ENCODE results near the gene RNF227. TPM values are rescaled to one million over a fixed set of nuclear protein-coding genes. Genes with fewer than 3 reads are reported as not detected.
A peak's percentile ranks its signal among the peaks of the same experiment; 100 is the strongest.

Gene RNF227
- total and polyA plus RNA-seq, 2 of the 13 experiments (the other 11 are each of a cell fraction or from before 2014, with no cell fraction given), result 0.20 to 0.79 TPM

DNA sequence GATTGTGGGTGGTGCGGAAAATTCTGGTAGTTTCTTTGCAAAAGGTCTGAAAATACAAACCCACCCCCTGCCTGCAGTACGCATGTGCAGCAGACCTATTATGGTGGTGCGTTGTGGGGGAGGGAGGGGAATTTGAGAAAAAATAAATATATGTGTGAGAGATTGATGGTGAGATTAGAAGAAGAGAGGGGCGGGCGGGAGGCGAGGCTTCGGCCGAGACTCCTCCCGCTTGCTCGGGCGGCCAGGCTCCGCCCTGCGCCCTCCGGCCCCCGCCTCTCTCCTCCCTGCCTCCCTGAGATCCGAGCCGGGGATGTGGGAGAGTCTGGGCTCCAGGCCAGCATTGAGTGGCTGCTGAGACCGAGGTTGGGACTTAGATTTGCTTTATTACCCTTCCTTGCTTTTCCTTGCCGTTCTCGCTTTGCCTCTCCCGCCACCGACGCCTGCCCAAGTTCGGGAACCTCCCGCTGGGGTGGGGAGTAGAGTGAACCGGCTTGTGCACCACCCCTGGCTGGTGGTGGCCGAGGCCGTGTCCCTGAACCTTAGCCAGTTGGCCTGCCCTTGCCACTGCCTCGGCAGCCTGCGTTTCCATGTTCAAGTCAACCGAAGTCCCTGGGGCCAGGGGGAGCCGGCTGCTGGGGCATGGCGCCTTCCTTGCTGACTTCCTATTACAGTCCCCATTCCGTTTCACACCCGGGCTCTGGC is 28.5 kb downstream of the RNF227 start (continued):
- TF ChIP-seq ZNF407 (CRISPR knock-in tag; IDR thresholded peaks at IDR 0.05; ENCODE audit: not compliant biosample characterization) (no peak), ZNF274 (CRISPR knock-in tag; IDR thresholded peaks at IDR 0.05) (no peak; the same call in 1 of the 2 replicates), YEATS4 (CRISPR knock-in tag; IDR thresholded peaks at IDR 0.05; ENCODE audit: borderline replicate concordance) (no peak), ZSCAN22 (CRISPR knock-in tag; IDR thresholded peaks at IDR 0.05) (no peak), ZBTB20 (CRISPR knock-in tag; IDR thresholded peaks at IDR 0.05; ENCODE audit: borderline replicate concordance, low read depth) (no peak), EHMT2 (IDR thresholded peaks at IDR 0.05; ENCODE audit: borderline replicate concordance, low read depth, low read length) (no peak), ZNF672 (CRISPR knock-in tag; IDR thresholded peaks at IDR 0.05) (no peak), STAT5B (CRISPR knock-in tag; IDR thresholded peaks at IDR 0.05) (peak; percentile 7; the same call in 1 of the 2 replicates), ZFP36L1 (CRISPR knock-in tag; IDR thresholded peaks at IDR 0.05) (no peak), MAFG (CRISPR knock-in tag; IDR thresholded peaks at IDR 0.05) (no peak), HOXA5 (CRISPR knock-in tag; IDR thresholded peaks at IDR 0.05) (no peak), ZNF614 (CRISPR knock-in tag; IDR thresholded peaks at IDR 0.05; ENCODE audit: borderline replicate concordance) (0 out of 2 replicates have a peak, but pooled peaks have one; percentile 24)
- TF ChIP-seq, protein P1, sequence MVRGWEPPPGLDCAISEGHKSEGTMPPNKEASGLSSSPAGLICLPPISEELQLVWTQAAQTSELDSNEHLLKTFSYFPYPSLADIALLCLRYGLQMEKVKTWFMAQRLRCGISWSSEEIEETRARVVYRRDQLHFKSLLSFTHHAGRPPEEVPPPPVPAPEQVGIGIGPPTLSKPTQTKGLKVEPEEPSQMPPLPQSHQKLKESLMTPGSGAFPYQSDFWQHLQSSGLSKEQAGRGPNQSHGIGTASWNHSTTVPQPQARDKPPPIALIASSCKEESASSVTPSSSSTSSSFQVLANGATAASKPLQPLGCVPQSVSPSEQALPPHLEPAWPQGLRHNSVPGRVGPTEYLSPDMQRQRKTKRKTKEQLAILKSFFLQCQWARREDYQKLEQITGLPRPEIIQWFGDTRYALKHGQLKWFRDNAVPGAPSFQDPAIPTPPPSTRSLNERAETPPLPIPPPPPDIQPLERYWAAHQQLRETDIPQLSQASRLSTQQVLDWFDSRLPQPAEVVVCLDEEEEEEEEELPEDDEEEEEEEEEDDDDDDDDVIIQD (CRISPR knock-in tag; IDR thresholded peaks at IDR 0.05; ENCODE audit: low read depth), result no peak
- TF ChIP-seq, protein P2, sequence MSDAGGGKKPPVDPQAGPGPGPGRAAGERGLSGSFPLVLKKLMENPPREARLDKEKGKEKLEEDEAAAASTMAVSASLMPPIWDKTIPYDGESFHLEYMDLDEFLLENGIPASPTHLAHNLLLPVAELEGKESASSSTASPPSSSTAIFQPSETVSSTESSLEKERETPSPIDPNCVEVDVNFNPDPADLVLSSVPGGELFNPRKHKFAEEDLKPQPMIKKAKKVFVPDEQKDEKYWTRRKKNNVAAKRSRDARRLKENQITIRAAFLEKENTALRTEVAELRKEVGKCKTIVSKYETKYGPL (CRISPR knock-in tag; IDR thresholded peaks at IDR 0.05), result no peak
- TF ChIP-seq, protein P3, sequence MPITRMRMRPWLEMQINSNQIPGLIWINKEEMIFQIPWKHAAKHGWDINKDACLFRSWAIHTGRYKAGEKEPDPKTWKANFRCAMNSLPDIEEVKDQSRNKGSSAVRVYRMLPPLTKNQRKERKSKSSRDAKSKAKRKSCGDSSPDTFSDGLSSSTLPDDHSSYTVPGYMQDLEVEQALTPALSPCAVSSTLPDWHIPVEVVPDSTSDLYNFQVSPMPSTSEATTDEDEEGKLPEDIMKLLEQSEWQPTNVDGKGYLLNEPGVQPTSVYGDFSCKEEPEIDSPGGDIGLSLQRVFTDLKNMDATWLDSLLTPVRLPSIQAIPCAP (CRISPR knock-in tag; IDR thresholded peaks at IDR 0.05; ENCODE audit: low read depth), result no peak
